ENCODE measurements around the gene SCAMP4.
"Not testable (repeated sequence)": the region's sequence is repeated elsewhere in the genome, so short reads cannot be mapped to it uniquely, and the experiment has no call there.

Gene SCAMP4

GRCh38 chr19:1883784-1884183, 21.4 kb upstream of the SCAMP4 start:
- DNase-seq: no peak

DNA sequence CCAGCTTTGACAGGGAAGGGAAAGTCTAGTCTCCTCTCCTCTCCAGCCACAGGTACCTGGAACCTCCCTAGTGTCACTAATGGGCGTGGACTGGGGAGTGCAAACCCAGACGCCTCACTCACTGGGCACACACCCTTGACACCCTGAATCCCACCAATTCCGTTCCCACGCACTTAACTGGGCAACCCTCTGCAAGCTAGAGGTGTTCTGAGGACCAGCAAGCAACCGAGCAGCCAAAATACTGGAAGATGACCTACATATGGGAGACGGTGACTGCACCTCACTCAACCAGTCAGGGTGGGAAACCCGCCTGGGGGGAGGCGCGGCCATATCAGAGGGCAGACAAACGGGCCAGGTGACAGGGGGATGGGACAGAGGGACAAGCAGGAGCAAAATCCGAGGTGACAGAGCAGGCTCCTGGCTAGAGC, 20.9 kb upstream of the SCAMP4 start:
- DNase-seq: no peak

GRCh38 chr19:1884719-1885334, 20.4 kb upstream of the SCAMP4 start:
- no peak for DNase-seq

DNA sequence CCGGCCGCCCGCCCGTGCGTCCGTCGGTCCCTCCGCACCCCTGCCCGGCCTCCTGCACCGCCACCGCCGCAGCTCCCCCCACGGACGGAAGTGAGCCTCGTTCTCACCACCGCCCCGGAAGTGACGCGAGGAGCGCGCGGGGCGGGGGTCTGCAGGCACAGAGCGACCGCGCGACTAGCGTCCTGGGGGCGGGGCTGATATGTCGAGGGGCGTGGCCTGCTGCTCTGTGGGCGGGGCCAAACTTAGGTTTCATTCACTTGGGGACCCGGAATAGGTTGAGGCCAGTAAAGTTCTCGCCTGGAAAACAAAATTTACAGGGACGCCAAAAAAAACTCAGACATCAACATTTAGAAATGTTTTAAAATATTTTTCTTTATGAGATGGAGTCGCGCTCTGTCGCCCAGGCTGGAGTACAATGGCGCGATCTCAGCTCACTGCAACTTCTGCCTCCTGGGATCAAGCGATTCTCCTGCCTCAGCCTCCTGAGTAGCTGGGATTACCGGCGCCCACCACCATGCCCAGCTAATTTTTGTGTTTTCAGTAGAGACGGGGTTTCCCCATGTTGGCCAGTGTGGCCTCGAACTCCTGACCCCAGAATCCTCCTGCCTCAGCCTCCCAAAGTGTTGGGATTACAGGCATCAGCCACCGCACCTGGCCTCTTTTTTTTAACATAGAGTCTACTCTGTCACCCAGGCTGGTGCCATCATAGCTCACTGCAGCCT, 19.6 kb upstream of the SCAMP4 start, which contains the start of gene ABHD17A:
Gene ABHD17A (minus strand): TSS at position 99 of the 722 bp plus-strand sequence. CDS start 3,930 bp downstream, outside the sequence.
- DNase-seq: peak; percentile 53 to 64

DNA sequence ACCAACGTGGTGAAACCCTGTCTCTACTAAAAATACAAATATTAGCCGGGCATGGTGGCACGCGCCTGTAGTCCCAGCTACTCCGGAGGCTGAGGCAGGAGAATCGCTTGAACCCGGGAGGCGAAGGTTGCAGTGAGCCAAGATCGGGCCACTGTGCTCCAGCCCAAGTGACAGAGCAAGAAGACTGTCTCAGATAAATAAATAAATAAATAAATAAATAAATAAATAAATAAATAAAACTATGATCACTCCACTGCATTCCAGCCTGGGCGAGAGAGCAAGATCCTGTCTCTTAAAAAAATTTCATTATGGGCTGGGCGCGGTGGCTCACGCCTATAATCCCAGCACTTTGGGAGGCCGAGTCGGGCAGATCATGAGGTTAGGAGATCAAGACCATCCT, 18.8 kb upstream of the SCAMP4 start:
- DNase-seq: not testable (repeated sequence)

DNA sequence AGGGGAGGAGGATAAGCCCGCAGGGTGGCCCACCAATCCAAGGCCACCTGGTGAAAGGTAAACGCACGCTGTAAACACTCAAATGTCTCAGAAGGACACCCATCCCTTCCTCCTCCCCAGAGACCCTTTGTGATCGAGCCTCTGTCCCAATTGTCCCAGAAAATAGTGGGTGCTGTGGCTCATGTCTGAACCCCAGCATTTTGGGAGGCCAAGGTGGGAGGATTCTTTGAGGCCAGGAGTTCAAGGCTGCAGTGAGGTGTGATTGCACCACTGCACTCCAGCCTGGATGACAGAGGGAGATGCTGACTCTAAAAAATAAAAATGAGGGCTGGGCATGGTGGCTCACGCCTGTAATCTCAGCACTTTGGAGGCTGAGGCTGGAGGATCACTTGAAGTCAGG, 16.8 kb upstream of the SCAMP4 start:
- DNase-seq: no peak

DNA sequence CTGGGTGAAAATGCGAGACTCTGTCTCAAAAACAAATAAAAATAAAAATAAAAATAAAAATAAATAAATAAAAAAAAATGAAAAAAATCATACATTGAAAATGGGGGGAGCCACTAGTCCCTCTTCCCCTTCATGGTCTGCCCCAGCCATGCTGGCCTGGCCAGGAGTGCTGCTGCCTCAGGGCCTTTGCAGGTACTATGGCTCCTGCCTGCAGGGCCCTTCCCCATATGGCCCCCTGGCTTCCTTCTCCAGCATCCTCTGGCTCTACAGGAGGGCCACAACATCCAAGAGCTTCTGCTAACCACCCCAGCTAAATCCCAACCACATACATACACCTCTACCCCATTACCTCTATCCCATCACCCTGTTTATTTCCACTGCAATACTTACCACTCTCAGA, 15.3 kb upstream of the SCAMP4 start:
- DNase-seq: no peak

DNA sequence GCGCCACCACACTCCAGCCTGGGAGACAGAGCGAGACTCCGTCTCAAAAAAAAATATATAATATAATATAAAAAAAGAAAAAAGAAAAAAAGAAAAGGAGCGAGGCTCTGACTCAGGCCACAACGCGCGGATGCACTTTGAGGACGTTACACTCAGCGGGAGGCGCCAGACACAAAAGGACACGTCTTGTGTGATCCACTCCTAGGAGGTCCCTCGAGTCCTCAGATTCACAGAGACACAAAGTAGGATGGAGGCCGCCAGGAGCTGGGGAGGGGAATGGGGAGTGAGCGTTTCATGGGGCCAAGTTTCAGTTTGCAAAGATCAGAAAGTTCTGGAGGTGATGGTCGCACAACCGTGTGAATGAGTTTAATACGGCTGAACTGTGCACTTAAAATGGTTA, 11.4 kb upstream of the SCAMP4 start:
- DNase-seq: no peak

- DNase-seq: no peak
Observed at GRCh38 chr19:1896508-1896907, 8.7 kb upstream of the SCAMP4 start.

DNA sequence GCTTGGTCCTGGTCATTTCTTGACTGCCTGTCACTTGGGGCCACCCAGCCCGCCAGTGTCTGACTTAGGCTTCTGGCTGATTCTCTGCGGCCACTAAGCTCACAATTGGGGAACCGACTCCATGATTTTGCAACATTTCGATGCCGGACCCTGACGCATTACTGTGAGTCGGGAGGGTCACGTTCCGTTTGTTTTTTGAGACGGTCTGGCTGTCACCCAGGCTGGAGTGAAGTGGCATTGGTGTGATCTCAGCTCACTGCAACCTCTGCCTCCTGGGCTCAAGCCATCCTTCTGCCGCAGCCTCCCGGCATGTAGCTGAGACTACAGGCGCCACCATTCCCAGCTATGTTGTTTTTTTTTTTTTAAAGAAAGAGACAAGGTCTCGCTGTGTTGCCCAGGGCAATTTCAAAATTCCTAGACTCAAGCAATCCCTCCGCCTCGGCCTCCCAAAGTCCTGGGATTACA, 3.2 kb upstream of the SCAMP4 start:
- DNase-seq: no peak

DNA sequence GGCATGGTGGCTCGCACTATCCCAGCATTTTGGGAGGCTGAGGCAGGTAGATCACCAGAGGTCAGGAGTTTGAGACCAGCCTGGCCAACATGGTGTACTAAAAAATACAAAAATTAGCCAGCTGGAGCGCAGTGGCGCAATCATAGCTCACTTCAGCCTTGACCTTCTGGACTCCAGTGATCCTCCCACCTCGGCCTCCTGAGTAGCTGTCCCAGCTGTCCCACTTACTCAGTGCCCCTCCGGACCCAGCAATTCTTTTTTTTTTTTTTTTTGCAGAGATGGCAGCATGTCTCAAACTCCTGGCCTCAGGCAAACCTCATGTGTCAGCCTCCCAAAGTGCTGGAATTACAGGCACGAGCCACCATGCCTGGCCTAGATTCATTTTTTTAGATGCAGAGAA, 2.3 kb upstream of the SCAMP4 start:
- DNase-seq: no peak

- DNase-seq: no peak
Observed at GRCh38 chr19:1904860-1905109, 414 bp upstream of the SCAMP4 start.

DNA sequence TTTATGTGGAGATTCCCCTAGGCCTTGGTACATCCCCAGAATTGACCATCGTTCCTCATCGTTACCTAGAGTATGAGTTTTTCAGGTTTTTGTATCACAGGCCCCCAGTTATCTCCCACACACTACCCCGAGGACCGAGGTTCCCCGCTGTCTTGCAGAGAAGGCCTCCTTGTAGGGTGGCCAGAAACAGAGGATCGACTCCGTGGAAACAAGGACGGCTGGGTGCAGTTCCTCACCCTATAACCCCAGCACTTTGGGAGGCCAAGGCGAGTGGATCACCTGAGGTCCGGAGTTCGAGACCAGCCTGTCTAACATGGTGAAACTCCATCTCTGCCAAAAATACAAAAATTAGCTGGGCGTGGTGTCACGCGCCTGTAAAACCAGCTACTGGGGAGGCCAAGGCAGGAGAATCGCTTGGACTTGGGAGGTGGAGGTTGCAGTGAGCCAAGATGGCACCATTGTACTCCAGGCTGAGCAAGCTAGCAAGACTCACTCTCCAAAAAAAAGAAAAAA, 720 bp downstream of the SCAMP4 start:
- DNase-seq: no peak

DNA sequence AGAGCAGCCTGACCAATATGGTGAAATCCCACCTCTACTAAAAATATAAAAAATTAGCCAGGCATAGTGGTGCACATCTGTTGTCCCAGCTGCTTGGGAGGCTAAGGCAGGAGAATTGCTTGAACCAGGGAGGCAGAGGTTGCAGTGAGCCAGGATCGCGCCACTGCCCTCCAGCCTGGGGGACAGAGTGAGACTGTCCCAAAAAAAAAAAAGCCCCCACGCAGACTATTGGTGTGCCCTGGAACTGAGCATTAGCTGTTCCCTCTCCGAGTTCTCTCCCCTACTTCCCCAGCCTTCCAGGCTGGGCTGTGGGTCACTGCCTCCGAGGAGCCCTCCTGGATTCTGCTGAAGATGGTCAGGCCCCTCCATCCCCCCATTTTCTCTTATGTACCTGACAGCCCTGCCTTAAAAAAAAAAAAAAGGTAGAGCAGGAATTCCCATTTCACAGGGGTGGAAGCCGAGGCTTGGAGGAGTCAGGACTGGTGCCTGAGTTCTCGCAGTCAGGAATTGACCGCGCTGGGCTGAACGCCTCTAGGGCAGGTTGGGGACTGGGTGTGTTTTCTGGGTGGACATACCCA, 1.9 kb downstream of the SCAMP4 start:
- no peak for DNase-seq

DNA sequence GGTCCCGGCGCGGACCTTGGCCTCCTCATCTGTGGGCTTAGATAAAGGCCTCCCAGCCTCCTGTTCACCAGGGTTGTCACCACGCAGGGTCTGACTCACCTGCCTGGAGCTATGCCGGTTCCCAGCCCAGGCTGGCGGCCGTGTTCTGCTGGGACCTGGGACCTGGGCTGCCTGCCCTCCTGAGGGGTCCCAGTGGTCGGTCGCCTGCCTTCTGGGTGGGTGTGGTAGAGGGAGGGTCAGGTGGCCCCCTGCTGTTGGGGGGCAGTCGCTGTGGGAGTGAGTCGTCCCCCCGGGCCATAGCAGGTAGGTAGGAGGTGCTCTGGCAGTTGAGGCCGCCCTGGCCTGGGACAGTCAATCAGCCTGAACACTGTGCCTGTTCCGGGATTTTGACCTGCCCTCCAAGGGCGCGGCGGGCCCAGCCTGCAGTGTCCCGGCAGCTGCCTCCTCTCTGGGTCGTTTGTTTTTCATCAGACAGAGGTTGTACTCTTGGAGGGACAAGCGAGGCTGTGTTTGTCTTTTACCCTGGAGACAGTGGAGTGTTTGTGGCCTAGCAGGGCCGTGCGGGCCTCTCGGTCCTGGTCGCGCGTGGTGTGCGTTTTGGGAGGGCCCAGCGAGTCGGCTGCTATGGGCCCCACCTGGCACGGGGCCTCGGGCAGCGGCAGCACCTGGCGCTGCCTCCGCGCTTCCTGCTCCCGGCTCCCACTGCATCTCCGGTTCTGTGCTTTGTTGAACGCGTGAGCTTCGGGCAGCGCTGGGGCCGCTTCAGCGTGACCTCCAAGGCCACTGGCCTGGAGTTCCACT, 2.6 kb downstream of the SCAMP4 start:
- DNase-seq: no peak

DNA sequence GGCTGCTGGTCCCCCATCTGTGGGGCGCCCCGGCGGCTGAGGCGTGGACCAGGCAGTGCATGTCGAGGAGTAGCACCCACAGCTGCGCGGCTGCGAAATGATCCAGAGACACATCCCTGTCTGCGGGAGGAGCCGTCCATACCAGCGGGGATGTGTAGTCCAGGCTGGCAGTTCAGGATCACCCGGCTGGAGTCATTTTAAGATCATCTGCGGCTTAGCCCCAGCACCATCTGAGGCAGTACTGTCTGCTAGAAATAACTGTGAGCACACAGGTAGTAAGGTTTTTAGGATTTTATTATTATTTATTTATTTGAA, 3.1 kb downstream of the SCAMP4 start:
- no peak for DNase-seq

DNA sequence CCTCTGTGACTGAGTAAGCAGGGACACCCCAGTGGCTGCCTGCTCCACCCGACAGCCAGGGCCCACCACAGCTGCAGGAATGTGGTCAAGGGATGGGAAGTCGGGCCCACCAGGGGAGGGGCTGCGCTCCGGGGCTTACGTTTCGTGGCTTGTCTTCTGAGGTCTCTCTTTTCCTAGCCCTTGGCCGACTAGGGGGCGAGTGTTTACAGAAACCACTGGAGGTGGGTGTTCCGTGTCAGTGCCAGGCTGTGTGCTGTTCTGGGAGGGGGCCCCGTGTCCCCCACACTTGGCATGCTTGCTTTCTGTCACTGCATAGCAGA, 4.5 kb downstream of the SCAMP4 start:
- DNase-seq: no peak

DNA sequence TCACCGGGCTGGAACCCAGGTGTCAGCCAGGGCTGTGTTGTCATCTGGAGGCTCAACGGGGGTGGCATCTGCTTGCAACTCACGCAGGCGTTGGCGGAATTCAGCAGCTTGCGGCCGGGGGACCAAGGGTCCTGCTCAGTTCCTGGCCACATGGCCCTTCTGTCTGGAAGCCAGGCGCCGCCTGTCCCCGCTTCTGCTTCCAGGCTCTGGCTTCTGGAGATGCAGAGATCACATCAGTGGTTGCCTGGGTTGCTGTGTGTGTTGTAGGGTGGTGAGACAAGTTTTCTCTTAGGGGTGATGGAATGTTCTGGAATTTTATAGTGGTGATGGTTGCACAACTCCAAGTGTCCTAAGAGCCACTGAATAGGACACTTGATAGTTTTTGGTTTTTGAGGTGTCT, 5.0 kb downstream of the SCAMP4 start:
- DNase-seq: peak in 1 of 2 experiments; percentile 10

DNA sequence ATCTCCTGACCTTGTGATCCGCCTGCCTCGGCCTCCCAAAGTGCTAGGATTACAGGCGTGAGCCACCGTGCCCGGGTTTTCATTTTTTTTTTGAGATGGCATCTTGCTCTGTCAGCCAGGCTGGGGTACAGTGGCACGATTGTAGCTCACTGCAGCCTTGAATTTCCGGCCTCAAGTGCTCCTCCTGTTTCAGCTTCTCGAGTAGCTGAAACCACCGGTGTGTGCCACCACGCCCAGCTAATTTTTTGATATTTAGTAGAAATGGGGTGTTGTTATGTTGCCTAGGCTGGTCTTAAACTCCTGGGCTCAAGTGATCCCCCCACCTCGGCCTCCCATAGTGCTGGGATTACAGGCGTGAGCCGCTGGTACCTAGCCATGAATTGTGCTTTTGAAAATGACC, 5.9 kb downstream of the SCAMP4 start:
- DNase-seq: no peak

DNA sequence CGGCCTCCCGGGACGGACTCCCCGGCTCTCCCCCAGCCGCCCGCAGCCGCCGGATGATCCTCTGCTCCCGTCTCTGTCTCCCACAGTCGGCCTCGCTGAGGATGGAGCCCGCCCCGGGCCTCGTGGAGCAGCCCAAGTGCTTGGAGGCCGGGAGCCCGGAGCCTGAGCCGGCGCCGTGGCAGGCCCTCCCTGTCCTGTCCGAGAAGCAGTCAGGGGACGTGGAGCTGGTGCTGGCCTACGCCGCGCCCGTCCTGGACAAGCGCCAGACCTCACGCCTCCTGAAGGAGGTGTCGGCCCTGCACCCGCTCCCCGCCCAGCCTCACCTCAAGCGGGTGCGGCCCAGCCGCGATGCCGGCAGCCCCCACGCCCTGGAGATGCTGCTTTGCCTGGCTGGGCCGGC, 6.8 kb downstream of the SCAMP4 start:
- no peak for DNase-seq

GRCh38 chr19:1912760-1913505, 7.7 kb downstream of the SCAMP4 start:
- no peak for DNase-seq

GRCh38 chr19:1913781-1914577, 8.8 kb downstream of the SCAMP4 start:
- DNase-seq: no peak

Data from cerebellar nuclear complex (tissue), 1 donor.